HCT116 (cell line): ENCODE data around the gene RAB25. TPM values are rescaled to one million over a fixed set of nuclear protein-coding genes. Genes with fewer than 3 reads are reported as not detected.

Source experiments
- ATAC-seq: fragments of 200-7000 bp; cut with Tn5 transposase; 2 replicates; pipeline ENCODE4 v1.9.1; 2020; ENCODE audit warnings: mild to moderate bottlenecking, moderate library complexity
- BruUV-seq: library from RNA; stranded (reverse); fragments of 400-500 nt; replicated peaks from 2 replicates; lab custom pipeline; 2021; lab: Mats Ljungman, UMichigan
- CTCF ChIA-PET: fragments of 300-600 bp; sonication (Branson Sonifier 250); formaldehyde crosslinking; loops from one replicate; lab custom pipeline; 2021; ENCODE audit warnings: antibody characterized with exemption; lab: Charles Lee
- POLR2A ChIA-PET: fragments of 300-600, 350-600 bp; sonication (Branson Sonifier 250); formaldehyde crosslinking; loops from one replicate; lab custom pipeline; 2021; ENCODE audit warnings: antibody characterized with exemption; lab: Charles Lee
- RAD21 ChIA-PET, 2 experiments: fragments of 300-600 bp; sonication (Branson Sonifier 250); formaldehyde crosslinking; loops; one replicate each; lab custom pipeline; 2023; ENCODE audit warnings: low total read pairs in 2 of 2; ENCODE audit not compliant: uncharacterized antibody in 2 of 2, unreplicated experiment in 2 of 2, low non-redundant PET in 1 of 2; lab: Charles Lee
- DNase-seq: peaks from one replicate; pipeline ENCODE4 v3.0.0-alpha.2; 2010; ENCODE audit warnings: low read depth, low spot score
- H2AFZ ChIP-seq: fragments of 200-600 bp; shearing (Covaris generic), sonication (generic); 2 replicates; pipeline ENCODE4 v1.6.1; 2017; ENCODE audit warnings: low read depth, mixed run types, mixed read lengths, antibody characterized with exemption, low read length; ENCODE audit not compliant: poor library complexity, severe bottlenecking
- H3K27ac ChIP-seq: 2 replicates; pipeline ENCODE4 v1.5.1; 2012; ENCODE audit warnings: low read depth, low read length
- H3K27me3 ChIP-seq: fragments of 200-600 bp; sonication (generic); 2 replicates; pipeline ENCODE4 v1.6.1; 2016; ENCODE audit warnings: mixed run types, low read length, mixed read lengths; ENCODE audit not compliant: insufficient read depth
- H3K36me3 ChIP-seq, 2 experiments: fragments of 200-500 bp in 1 of 2; fragments of 200-600 bp in 1 of 2; sonication (Bioruptor generic) in 1 of 2; sonication (generic) in 1 of 2; 2 replicates each; pipeline versions ENCODE4 v1.5.1 to v1.6.1; 2014 to 2016; ENCODE audit warnings: low read length in 2 of 2, inconsistent platforms in 1 of 2, mixed read lengths in 1 of 2, mixed run types in 1 of 2; ENCODE audit not compliant: insufficient read depth in 2 of 2, control insufficient read depth in 1 of 2
- H3K4me1 ChIP-seq, 2 experiments: fragments of 200-600 bp in 1 of 2; sonication (generic) in 1 of 2; 2 replicates each; pipeline versions ENCODE4 v1.5.1 to v1.6.1; 2012 to 2017; ENCODE audit warnings: low read length in 2 of 2, inconsistent platforms in 1 of 2, mild to moderate bottlenecking in 1 of 2, mixed read lengths in 1 of 2, mixed run types in 1 of 2, moderate library complexity in 1 of 2; ENCODE audit not compliant: insufficient read depth in 2 of 2, control insufficient read depth in 1 of 2
- H3K4me2 ChIP-seq: fragments of 200-600 bp; sonication (generic); 2 replicates; pipeline ENCODE4 v1.6.1; 2017; ENCODE audit warnings: mixed run types, low read length, mixed read lengths
- H3K4me3 ChIP-seq, 2 experiments: fragments of 200-600 bp in 1 of 2; sonication (generic) in 1 of 2; replicated peaks in 1 of 2; 2 replicates each; pipeline ENCODE4 v1.5.1; 2011 to 2016; ENCODE audit warnings: low read length in 2 of 2, control low read depth in 1 of 2, low read depth in 1 of 2, mild to moderate bottlenecking in 1 of 2, mixed read lengths in 1 of 2, mixed run types in 1 of 2
- H3K79me2 ChIP-seq: fragments of 200-600 bp; sonication (generic); 2 replicates; pipeline ENCODE4 v1.6.1; 2017; ENCODE audit warnings: mild to moderate bottlenecking, mixed run types, low read length, moderate library complexity, mixed read lengths; ENCODE audit not compliant: insufficient read depth
- H3K9ac ChIP-seq: fragments of 200-600 bp; sonication (generic); 2 replicates; pipeline ENCODE4 v1.6.1; 2016; ENCODE audit warnings: low read length, mixed read lengths
- H3K9me2 ChIP-seq: fragments of 200-600 bp; sonication (generic), shearing (Covaris generic); 2 replicates; pipeline ENCODE4 v1.6.1; 2017; ENCODE audit warnings: mixed run types, mild to moderate bottlenecking, moderate library complexity; ENCODE audit not compliant: insufficient read depth
- H3K9me3 ChIP-seq, 2 experiments: fragments of 200-500 bp in 1 of 2; fragments of 200-600 bp in 1 of 2; sonication (Bioruptor generic) in 1 of 2; sonication (generic) in 1 of 2; 2 replicates each; pipeline ENCODE4 v1.6.1; 2014 to 2017; ENCODE audit warnings: low read length in 2 of 2, mixed read lengths in 2 of 2, inconsistent platforms in 1 of 2, low read depth in 1 of 2, mild to moderate bottlenecking in 1 of 2, mixed run types in 1 of 2, moderate library complexity in 1 of 2; ENCODE audit not compliant: control insufficient read depth in 1 of 2, insufficient read depth in 1 of 2
- H4K20me1 ChIP-seq: fragments of 200-600 bp; sonication (generic), shearing (Covaris generic); 2 replicates; pipeline ENCODE4 v1.6.1; 2017; ENCODE audit warnings: mixed run types, mild to moderate bottlenecking, moderate library complexity; ENCODE audit not compliant: insufficient read depth
- EGR1 ChIP-seq: IDR thresholded peaks from 2 replicates; pipeline ENCODE4 v1.6.1; 2012; ENCODE audit warnings: low read depth
- EZH2phosphoT487 ChIP-seq: fragments of 200-600 bp; IDR thresholded peaks from 2 replicates; pipeline ENCODE4 v1.6.1; 2018; ENCODE audit warnings: antibody characterized with exemption, borderline replicate concordance
- FOSL1 ChIP-seq: IDR thresholded peaks from 2 replicates; pipeline ENCODE4 v1.6.1; 2012; ENCODE audit warnings: low read depth
- POLR2AphosphoS5 ChIP-seq: IDR thresholded peaks from 2 replicates; pipeline ENCODE4 v1.6.1; 2011; ENCODE audit warnings: mild to moderate bottlenecking, low read depth, low read length, moderate library complexity
- SP1 ChIP-seq: IDR thresholded peaks from 2 replicates; pipeline ENCODE4 v1.6.1; 2012; ENCODE audit warnings: low read depth
- ZBTB33 ChIP-seq: IDR thresholded peaks from 2 replicates; pipeline ENCODE4 v1.6.1; 2011; ENCODE audit warnings: mild to moderate bottlenecking, low read length, moderate library complexity; ENCODE audit not compliant: insufficient replicate concordance; ENCODE audit errors: extremely low read depth
- ZFX ChIP-seq: fragments of 450-650 bp; IDR thresholded peaks from 2 replicates; pipeline ENCODE4 v1.6.1; 2017
- ZNF274 ChIP-seq: fragments of 200-500 bp; sonication (Bioruptor generic); IDR thresholded peaks from 2 replicates; pipeline ENCODE4 v1.6.1; 2014; ENCODE audit warnings: mild to moderate bottlenecking, low read depth, low read length, inconsistent platforms
- intact Hi-C: fragments of 100-400 bp; cut with micrococcal nuclease; formaldehyde crosslinking; loops from 2 replicates; pipeline ENCODE4 v1.10.0; 2022
- total RNA-seq: library from RNA; stranded (reverse); gene quantifications from one replicate; pipeline ENCODE4 v1.2.1, GENCODE V29; 2021; ENCODE audit not compliant: unreplicated experiment

The RAB25 gene
- total RNA-seq, 1 experiment from 2014 or later = 142 TPM

GRCh38 chr1:156110252-156110651 is 49.3 kb downstream of the RAB25 start:
- Histone ChIP-seq H3K4me3 (no peak overlapping the region), H3K79me2 (peaks cover 7% of the 10 kb centered on the region), H3K9ac (no peak overlapping the region), H3K4me1 (peaks cover 56 to 83% of the 10 kb centered on the region in 2 experiments), H3K4me2 (no peak overlapping the region), H3K27me3 (no peaks in the 10 kb centered on the region), H2AFZ (no peak overlapping the region), H3K36me3 (no peaks in the 10 kb centered on the region), H3K9me3 (no peaks in the 10 kb centered on the region), H4K20me1 (no peaks in the 10 kb centered on the region; the same call in 1 of the 2 replicates), H3K9me2 (no peaks in the 10 kb centered on the region), H3K27ac (no peak overlapping the region)
- ChIA-PET POLR2A (interaction anchor here (1.1 kb wide), 1 partner anchor 9 kb away, joined by 3 read pairs; no protein-coding TSS in a partner anchor), RAD21 (no interaction called here), CTCF (no interaction called here)
- intact Hi-C loops = no loop called here
- ATAC-seq (no peak), DNase-seq (no peak)
- TF ChIP-seq EZH2phosphoT487 (no peak), ZFX (no peak), ZNF274 (no peak), SP1 (no peak), FOSL1 (no peak), POLR2AphosphoS5 (no peak), EGR1 (no peak), ZBTB33 (no peak)
- BruUV-seq = no TSS peak
